HG02970 (cell line): ENCODE results near the gene ZNF287.
"Not testable (repeated sequence)": the region's sequence is repeated elsewhere in the genome, so short reads cannot be mapped to it uniquely, and the experiment has no call there.

Experiments used
- ATAC-seq: cut with Tn5 transposase; IDR thresholded peaks from one replicate; pipeline ENCODE4 v1.9.1; 2021; ENCODE audit warnings: mild to moderate bottlenecking, moderate library complexity, moderate number of reproducible peaks; ENCODE audit not compliant: unreplicated experiment, low FRiP score

ZNF287 gene

GRCh38 chr17:16568541-16569357 lies at the start of gene ZNF287:
Gene ZNF287 (minus strand): TSS chr17:16569204. CDS start chr17:16567731, 1,473 bp downstream.
- ATAC-seq: peak; percentile 94

GRCh38 chr17:16617481-16618060 lies 48.6 kb upstream of the ZNF287 start:
- no peak for ATAC-seq

- ATAC-seq: no peak
Observed at GRCh38 chr17:16599537-16599936, 30.5 kb upstream of the ZNF287 start.

GRCh38 chr17:16593356-16594102 lies 24.5 kb upstream of the ZNF287 start:
- ATAC-seq: no peak

- peak; percentile 81 for ATAC-seq
Observed at GRCh38 chr17:16589097-16589969, 20.3 kb upstream of the ZNF287 start.

GRCh38 chr17:16585796-16586195 lies 16.8 kb upstream of the ZNF287 start:
- no peak for ATAC-seq

GRCh38 chr17:16584273-16584995 lies 15.4 kb upstream of the ZNF287 start:
- no peak for ATAC-seq

- no peak for ATAC-seq
Observed at GRCh38 chr17:16583781-16584180, 14.8 kb upstream of the ZNF287 start.

GRCh38 chr17:16573466-16573865 lies 4.5 kb upstream of the ZNF287 start:
- ATAC-seq: no peak

- ATAC-seq: peak; percentile 12
Observed at GRCh38 chr17:16569358-16569712, 331 bp upstream of the ZNF287 start.

GRCh38 chr17:16552637-16553045 lies 16.4 kb downstream of the ZNF287 start:
- no peak for ATAC-seq

GRCh38 chr17:16551878-16552636 lies 16.9 kb downstream of the ZNF287 start:
- ATAC-seq: no peak

GRCh38 chr17:16537130-16537458 lies 31.9 kb downstream of the ZNF287 start:
- ATAC-seq: no peak

- ATAC-seq: no peak
Observed at GRCh38 chr17:16534236-16534635, 34.8 kb downstream of the ZNF287 start.

- ATAC-seq: no peak
Observed at GRCh38 chr17:16529906-16530305, 39.1 kb downstream of the ZNF287 start.

GRCh38 chr17:16527298-16527697 lies 41.7 kb downstream of the ZNF287 start:
- ATAC-seq: no peak

- not testable (repeated sequence) for ATAC-seq
Observed at GRCh38 chr17:16525556-16525955, 43.4 kb downstream of the ZNF287 start.

- ATAC-seq: no peak
Observed at GRCh38 chr17:16521070-16521727, 47.8 kb downstream of the ZNF287 start.

GRCh38 chr17:16519021-16519420 lies 50.0 kb downstream of the ZNF287 start:
- ATAC-seq: no peak
